ENCODE results near the gene OR4K5. TPM values are rescaled to one million over a fixed set of nuclear protein-coding genes. Genes with fewer than 3 reads are reported as not detected.

Gene OR4K5, protein sequence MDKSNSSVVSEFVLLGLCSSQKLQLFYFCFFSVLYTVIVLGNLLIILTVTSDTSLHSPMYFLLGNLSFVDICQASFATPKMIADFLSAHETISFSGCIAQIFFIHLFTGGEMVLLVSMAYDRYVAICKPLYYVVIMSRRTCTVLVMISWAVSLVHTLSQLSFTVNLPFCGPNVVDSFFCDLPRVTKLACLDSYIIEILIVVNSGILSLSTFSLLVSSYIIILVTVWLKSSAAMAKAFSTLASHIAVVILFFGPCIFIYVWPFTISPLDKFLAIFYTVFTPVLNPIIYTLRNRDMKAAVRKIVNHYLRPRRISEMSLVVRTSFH
- total RNA-seq (not detected), polyA plus RNA-seq (not detected)
- long read RNA-seq, donor 1, result 0 reads
- long read RNA-seq, donor 2, result 0 reads

DNA sequence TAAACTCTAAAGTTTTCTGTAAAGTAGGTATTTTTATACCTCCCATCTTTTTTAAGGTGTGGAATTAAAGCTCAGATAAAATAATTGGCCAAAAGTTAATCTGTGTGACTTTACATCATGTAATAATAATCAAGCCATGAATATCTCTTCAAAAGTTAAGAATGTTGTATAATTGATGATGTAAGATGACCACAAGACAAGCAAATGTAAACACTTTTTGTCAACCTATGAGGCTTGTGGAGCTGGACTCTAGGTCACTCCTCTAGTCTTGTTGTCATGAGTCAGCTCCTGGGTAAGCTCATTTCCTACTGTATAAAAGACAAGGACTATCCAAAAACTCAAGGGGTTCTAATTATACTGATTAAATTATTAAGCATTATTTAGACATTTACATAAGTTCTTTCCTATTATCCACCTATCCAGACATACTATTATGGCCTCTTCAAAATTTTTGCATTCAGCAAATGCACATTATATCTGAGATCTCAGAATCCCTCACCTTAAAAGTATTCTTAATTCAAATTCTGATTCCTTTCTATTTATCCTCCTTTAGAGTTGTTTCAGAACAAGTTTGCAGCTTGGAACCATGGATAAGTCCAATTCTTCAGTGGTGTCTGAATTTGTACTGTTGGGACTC, at the start of gene OR4K5:
OR4K5 (plus strand) TSS at position 587 of the 637 bp plus-strand sequence; CDS start at position 587, 0 bp downstream.
- no peak for TF ChIP-seq POLR2AphosphoS5 (IDR thresholded peaks at IDR 0.05)
- TF ChIP-seq, protein P1, sequence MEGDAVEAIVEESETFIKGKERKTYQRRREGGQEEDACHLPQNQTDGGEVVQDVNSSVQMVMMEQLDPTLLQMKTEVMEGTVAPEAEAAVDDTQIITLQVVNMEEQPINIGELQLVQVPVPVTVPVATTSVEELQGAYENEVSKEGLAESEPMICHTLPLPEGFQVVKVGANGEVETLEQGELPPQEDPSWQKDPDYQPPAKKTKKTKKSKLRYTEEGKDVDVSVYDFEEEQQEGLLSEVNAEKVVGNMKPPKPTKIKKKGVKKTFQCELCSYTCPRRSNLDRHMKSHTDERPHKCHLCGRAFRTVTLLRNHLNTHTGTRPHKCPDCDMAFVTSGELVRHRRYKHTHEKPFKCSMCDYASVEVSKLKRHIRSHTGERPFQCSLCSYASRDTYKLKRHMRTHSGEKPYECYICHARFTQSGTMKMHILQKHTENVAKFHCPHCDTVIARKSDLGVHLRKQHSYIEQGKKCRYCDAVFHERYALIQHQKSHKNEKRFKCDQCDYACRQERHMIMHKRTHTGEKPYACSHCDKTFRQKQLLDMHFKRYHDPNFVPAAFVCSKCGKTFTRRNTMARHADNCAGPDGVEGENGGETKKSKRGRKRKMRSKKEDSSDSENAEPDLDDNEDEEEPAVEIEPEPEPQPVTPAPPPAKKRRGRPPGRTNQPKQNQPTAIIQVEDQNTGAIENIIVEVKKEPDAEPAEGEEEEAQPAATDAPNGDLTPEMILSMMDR (IDR thresholded peaks at IDR 0.05 in 8 of 11, conservative IDR thresholded peaks at IDR 0.05 in 3 of 11), result no peak
- no peak for TF ChIP-seq POLR2A (IDR thresholded peaks at IDR 0.05)
- no peak for DNase-seq
- Histone ChIP-seq H3K4me1 (no peaks in the 10 kb centered on the region), H3K36me3 (no peaks in the 10 kb centered on the region), H3K9me3 (peaks cover 0 to 10% (median 0%) of the 10 kb centered on the region in 8 donors), H3K27me3 (replicated peaks in 1 of 7) (no peaks in the 10 kb centered on the region), H3K4me3 (no peak within 1 kb of the TSS), H3K27ac (no peak within 1 kb of the TSS)
- intact Hi-C loops (cut with DNase I; ENCODE audit: low total_unique reads), result no loop called here

DNA sequence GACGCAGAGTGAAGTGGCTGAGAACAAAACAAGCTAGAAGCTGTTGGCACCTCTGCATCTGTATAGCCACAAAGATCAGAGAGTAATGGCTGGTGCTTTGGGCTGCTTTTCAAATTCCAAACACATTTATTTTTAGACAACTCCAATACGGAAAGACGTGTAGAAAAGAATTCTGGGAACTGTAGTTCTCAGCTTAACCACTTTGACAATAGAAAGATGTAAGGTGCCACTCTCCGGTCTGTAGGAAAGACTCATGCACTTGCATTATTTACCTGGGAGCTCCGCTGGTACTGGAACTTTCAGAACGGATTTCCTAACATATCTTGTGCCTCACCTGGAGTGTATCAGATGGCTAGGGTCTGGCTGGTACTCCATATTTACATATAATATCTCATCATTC, 47.2 kb upstream of the OR4K5 start:
- no peaks in the 10 kb centered on the region for H3K4me1 ChIP-seq
- no peaks in the 10 kb centered on the region for H3K27me3 ChIP-seq (replicated peaks in 1 of 7)
- 27 to 37% (median 32%) methylated on average over 6 of the region's 6 CpGs for WGBS, 5 donors
- TF ChIP-seq POLR2A (IDR thresholded peaks at IDR 0.05) (no peak), POLR2AphosphoS5 (IDR thresholded peaks at IDR 0.05) (no peak)
- TF ChIP-seq, protein P1 (IDR thresholded peaks at IDR 0.05 in 8 of 11, conservative IDR thresholded peaks at IDR 0.05 in 3 of 11), result no peak
- no peak overlapping the region for H3K27ac ChIP-seq
- intact Hi-C loops (cut with DNase I; ENCODE audit: low total_unique reads), result no loop called here
- DNase-seq, result no peak
- H3K36me3 ChIP-seq, result no peaks in the 10 kb centered on the region
- peaks cover 0 to 7% (median 0%) of the 10 kb centered on the region in 8 donors for H3K9me3 ChIP-seq
- no peak overlapping the region for H3K4me3 ChIP-seq

DNA sequence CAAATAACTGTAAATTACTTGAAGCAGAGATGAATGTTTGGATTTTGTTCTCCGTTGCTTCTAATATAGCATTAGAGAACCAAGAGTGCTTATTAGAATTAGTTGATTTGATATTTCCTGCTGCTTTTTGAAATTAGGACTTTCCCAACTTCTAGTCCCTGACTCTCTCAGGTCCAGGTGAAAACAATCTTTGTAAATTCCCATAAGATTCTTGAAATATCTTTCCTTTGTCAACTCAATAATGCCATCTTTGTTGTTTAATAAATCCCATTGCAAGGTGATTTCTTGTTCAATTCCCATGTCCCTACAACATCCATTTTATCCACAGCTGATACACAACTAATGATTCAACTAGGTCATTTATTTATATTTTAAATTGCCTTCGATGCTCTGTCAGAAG, 45.6 kb upstream of the OR4K5 start, which contains the start of gene OR4K2:
OR4K2 (plus strand) TSS at position 301 of the 400 bp plus-strand sequence. CDS start 1,126 bp downstream, outside the sequence.
- H3K27me3 ChIP-seq (replicated peaks in 1 of 7), result no peaks in the 10 kb centered on the region
- DNase-seq, result no peak
- no peaks in the 10 kb centered on the region for H3K4me1 ChIP-seq
- H3K4me3 ChIP-seq, result no peak within 1 kb of the TSS
- H3K36me3 ChIP-seq, result no peaks in the 10 kb centered on the region
- H3K27ac ChIP-seq, result no peak within 1 kb of the TSS
- H3K9me3 ChIP-seq, result peaks cover 0 to 4% (median 0%) of the 10 kb centered on the region in 8 donors
- intact Hi-C loops (cut with DNase I; ENCODE audit: low total_unique reads), result no loop called here
- TF ChIP-seq POLR2A (IDR thresholded peaks at IDR 0.05), result no peak
- TF ChIP-seq, protein P1 (IDR thresholded peaks at IDR 0.05 in 8 of 11, conservative IDR thresholded peaks at IDR 0.05 in 3 of 11), result no peak
- TF ChIP-seq POLR2AphosphoS5 (IDR thresholded peaks at IDR 0.05), result no peak
- 48 to 60% (median 57%) methylated on average over 2 of the region's 2 CpGs for WGBS, 5 donors

DNA sequence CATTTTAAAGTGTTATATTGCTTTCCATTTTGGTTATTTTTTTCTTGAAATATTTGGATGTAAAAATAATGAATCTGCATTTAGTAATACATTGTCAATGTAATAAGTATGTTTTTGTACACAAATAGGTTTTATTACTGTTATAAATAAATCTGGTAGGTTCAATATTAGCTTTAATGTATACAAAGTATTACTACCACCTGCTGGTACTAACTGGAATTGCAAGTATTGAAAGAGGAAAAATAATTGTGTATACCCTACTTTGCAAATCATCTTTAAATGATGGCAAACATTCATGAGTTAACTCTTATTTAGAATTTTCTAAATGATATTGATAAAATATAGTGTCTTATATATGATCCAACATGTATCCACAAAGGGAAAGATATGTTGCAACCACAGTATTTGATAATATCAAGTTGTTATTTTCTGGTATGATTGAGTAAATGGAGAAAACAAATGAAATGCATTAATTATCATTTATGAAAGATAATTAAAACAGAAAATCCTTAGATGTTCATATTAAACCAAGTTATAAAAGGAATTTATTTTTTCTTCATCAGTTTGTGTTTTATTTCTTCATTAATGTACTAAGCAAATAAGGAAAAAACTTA, 42.3 kb upstream of the OR4K5 start:
- Histone ChIP-seq H3K27ac (no peak overlapping the region), H3K36me3 (no peaks in the 10 kb centered on the region), H3K27me3 (replicated peaks in 1 of 7) (no peaks in the 10 kb centered on the region), H3K9me3 (peaks cover 0 to 4% (median 0%) of the 10 kb centered on the region in 8 donors), H3K4me1 (no peaks in the 10 kb centered on the region), H3K4me3 (no peak overlapping the region)
- intact Hi-C loops (cut with DNase I; ENCODE audit: low total_unique reads), result no loop called here
- TF ChIP-seq, protein P1 (IDR thresholded peaks at IDR 0.05 in 8 of 11, conservative IDR thresholded peaks at IDR 0.05 in 3 of 11), result peak in 9 of 11 experiments; percentile 21 to 74 (median 59)
- TF ChIP-seq POLR2AphosphoS5 (IDR thresholded peaks at IDR 0.05), result no peak
- TF ChIP-seq POLR2A (IDR thresholded peaks at IDR 0.05), result no peak
- DNase-seq, result no peak

Data from spleen (tissue), 13 donors.